ENCODE measurements around the gene PAXX. TPM values are rescaled to one million over a fixed set of nuclear protein-coding genes. Genes with fewer than 3 reads are reported as not detected.

PAXX gene
- total RNA-seq, 1 donor from 2014 or later, result 45.1 TPM

DNA sequence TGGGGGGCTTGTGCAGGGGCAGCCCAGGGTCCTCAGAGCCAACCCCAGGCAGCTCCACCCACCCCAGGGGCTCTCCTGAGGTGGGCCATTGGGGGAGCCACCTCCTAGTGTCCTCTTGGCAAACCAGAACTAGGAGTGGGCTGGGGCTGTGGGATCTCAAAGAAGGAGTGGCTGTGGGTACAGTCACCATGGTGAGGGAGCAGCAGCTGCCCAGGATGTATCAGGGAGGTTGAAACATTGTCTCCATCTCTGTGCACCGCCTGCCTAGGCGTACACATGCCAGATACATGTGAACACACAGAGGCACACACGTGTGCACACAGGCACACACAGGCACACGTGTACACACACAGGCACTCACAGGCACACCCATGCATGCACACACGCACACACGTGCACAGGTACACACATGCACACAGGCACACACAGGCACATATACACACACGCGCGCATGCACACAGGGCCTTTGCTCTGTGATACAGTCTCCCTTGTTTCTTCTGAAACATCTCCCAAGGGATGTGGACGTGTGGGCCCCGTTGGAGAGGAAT is 29.4 kb upstream of the PAXX start:
- Histone ChIP-seq H3K36me3 (no peaks in the 10 kb centered on the region), H3K4me3 (no peak overlapping the region), H3K27ac (no peak overlapping the region), H3K27me3 (ENCODE audit: low read depth) (no peaks in the 10 kb centered on the region), H3K4me1 (peaks cover 8% of the 10 kb centered on the region), H3K9me3 (no peaks in the 10 kb centered on the region)
- ATAC-seq (no peak), DNase-seq (no peak)
- TF ChIP-seq CTCF (IDR thresholded peaks at IDR 0.05), result no peak
- intact Hi-C loops (cut with DNase I), result no loop called here

GRCh38 chr9:136963341-136963740 is 28.9 kb upstream of the PAXX start:
- intact Hi-C loops (cut with DNase I), result no loop called here
- ATAC-seq (no peak), DNase-seq (no peak)
- no peak overlapping the region for H3K27ac ChIP-seq
- TF ChIP-seq CTCF (IDR thresholded peaks at IDR 0.05), result no peak
- peaks cover 8% of the 10 kb centered on the region for H3K4me1 ChIP-seq
- H3K9me3 ChIP-seq, result no peaks in the 10 kb centered on the region
- H3K4me3 ChIP-seq, result no peak overlapping the region
- no peaks in the 10 kb centered on the region for H3K27me3 ChIP-seq (ENCODE audit: low read depth)
- no peaks in the 10 kb centered on the region for H3K36me3 ChIP-seq

DNA sequence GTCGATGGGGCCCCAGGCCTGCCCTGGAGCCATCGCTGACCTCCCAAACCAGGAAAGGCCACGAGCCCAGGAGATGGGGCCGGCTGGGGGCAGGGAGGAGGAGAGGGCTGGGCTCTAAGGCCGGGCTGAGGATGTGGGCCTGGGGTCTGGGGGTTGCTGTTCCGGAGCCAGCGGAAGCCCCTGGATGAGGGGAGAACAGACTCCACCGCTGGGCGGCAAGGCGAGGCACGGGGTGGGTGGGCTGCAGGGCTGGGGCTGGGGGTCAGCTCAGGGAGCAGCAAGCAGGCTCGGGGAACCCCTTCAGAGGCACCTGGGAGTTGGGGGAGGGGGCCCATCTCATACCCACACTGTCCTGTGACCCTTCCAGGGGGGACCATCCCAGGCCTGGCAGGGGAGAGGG is 28.5 kb upstream of the PAXX start:
- ATAC-seq (no peak), DNase-seq (no peak)
- TF ChIP-seq CTCF (IDR thresholded peaks at IDR 0.05), result no peak
- intact Hi-C loops (cut with DNase I), result no loop called here
- no peaks in the 10 kb centered on the region for H3K27me3 ChIP-seq (ENCODE audit: low read depth)
- peaks cover 8% of the 10 kb centered on the region for H3K4me1 ChIP-seq
- no peaks in the 10 kb centered on the region for H3K9me3 ChIP-seq
- no peaks in the 10 kb centered on the region for H3K36me3 ChIP-seq
- H3K4me3 ChIP-seq, result no peak overlapping the region
- no peak overlapping the region for H3K27ac ChIP-seq

GRCh38 chr9:136964171-136964689 is 28.0 kb upstream of the PAXX start:
- Histone ChIP-seq H3K27ac (no peak overlapping the region), H3K4me3 (no peak overlapping the region), H3K4me1 (peaks cover 8% of the 10 kb centered on the region), H3K9me3 (no peaks in the 10 kb centered on the region), H3K36me3 (no peaks in the 10 kb centered on the region), H3K27me3 (ENCODE audit: low read depth) (no peaks in the 10 kb centered on the region)
- intact Hi-C loops (cut with DNase I), result no loop called here
- DNase-seq (no peak), ATAC-seq (no peak)
- no peak for TF ChIP-seq CTCF (IDR thresholded peaks at IDR 0.05)

GRCh38 chr9:136964833-136965422 is 27.3 kb upstream of the PAXX start:
- Histone ChIP-seq H3K9me3 (no peaks in the 10 kb centered on the region), H3K27me3 (ENCODE audit: low read depth) (no peaks in the 10 kb centered on the region), H3K36me3 (no peaks in the 10 kb centered on the region), H3K4me3 (no peak overlapping the region), H3K27ac (no peak overlapping the region), H3K4me1 (peaks cover 8% of the 10 kb centered on the region)
- TF ChIP-seq CTCF (IDR thresholded peaks at IDR 0.05), result no peak
- ATAC-seq (no peak), DNase-seq (no peak)
- intact Hi-C loops (cut with DNase I), result no loop called here

Data from lower lobe of right lung (tissue), 2 donors.